Type B pancreatic cell (in vitro differentiated cells): ENCODE measurements around the gene PARD3. TPM values are rescaled to one million over a fixed set of nuclear protein-coding genes. Genes with fewer than 3 reads are reported as not detected.
"Not testable (repeated sequence)": the region's sequence is repeated elsewhere in the genome, so short reads cannot be mapped to it uniquely, and the experiment has no call there.

Experiments
- DNase-seq: peaks from one replicate; pipeline ENCODE4 v3.0.0; 2021; ENCODE audit warnings: mixed read lengths; ENCODE audit not compliant: unreplicated experiment; ENCODE audit errors: extremely low spot score
- H3K27ac Mint-ChIP-seq: 2 replicates; pipeline ENCODE4 v1.8.0; 2021; ENCODE audit warnings: mild to moderate bottlenecking, mixed read lengths
- H3K27me3 Mint-ChIP-seq: 2 replicates; pipeline ENCODE4 v1.8.0; 2021; ENCODE audit warnings: mixed read lengths
- H3K36me3 Mint-ChIP-seq: 2 replicates; pipeline ENCODE4 v1.8.0; 2021; ENCODE audit warnings: mixed read lengths
- H3K4me1 Mint-ChIP-seq: one replicate; pipeline ENCODE4 v1.8.0; 2021; ENCODE audit warnings: mixed read lengths; ENCODE audit not compliant: unreplicated experiment
- H3K4me3 Mint-ChIP-seq: 2 replicates; pipeline ENCODE4 v1.8.0; 2021; ENCODE audit warnings: mild to moderate bottlenecking, mixed read lengths
- H3K9me3 Mint-ChIP-seq: 2 replicates; pipeline ENCODE4 v1.8.0; 2021; ENCODE audit warnings: mixed read lengths
- CTCF ChIP-seq: fragments of 200-600 bp; sonication (generic); conservative IDR thresholded peaks from 2 replicates; pipeline ENCODE4 v1.5.0; 2021; ENCODE audit warnings: antibody characterized with exemption, mild to moderate bottlenecking
- total RNA-seq: library from RNA; stranded (reverse); gene quantifications from 2 replicates; pipeline ENCODE4 v1.2.1, GENCODE V29; 2021; ENCODE audit warnings: low replicate concordance

Gene PARD3
- total RNA-seq, 1 donor from 2014 or later, result 52.3 TPM

GRCh38 chr10:34275626-34276130 lies 539.4 kb downstream of the PARD3 start:
- no peak for TF ChIP-seq CTCF
- no peak for DNase-seq
- Mint-ChIP-seq H3K27ac (no peak overlapping the region), H3K27me3 (no peaks in the 10 kb centered on the region), H3K36me3 (peaks cover 13% of the 10 kb centered on the region), H3K4me1 (no peaks in the 10 kb centered on the region), H3K4me3 (no peak overlapping the region), H3K9me3 (no peaks in the 10 kb centered on the region)

GRCh38 chr10:34274906-34275305 lies 540.2 kb downstream of the PARD3 start:
- Mint-ChIP-seq H3K36me3 (peaks cover 13% of the 10 kb centered on the region), H3K4me3 (no peak overlapping the region), H3K9me3 (no peaks in the 10 kb centered on the region), H3K27ac (no peak overlapping the region), H3K4me1 (no peaks in the 10 kb centered on the region), H3K27me3 (no peaks in the 10 kb centered on the region)
- DNase-seq, result no peak
- TF ChIP-seq CTCF, result no peak

GRCh38 chr10:34273340-34273739 lies 541.8 kb downstream of the PARD3 start:
- no peak for DNase-seq

DNA sequence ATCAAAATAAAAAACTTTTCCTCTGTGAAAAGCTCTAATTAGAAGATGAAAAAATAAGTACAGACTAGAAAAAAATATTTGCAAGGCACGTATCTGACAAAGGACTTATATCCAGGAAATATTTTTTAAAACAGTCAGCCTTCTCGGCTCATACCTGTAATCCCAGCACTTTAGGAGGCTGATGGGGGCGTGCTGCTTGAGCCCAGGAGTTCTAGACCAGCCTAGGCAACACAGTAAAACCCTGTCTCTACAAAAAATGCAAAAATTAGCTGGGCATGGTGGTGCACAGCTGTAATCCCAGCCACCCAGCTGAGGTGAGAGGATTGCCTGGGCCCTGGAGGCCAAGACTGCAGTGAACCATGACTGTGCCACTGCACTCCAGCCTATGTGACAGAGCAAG lies 542.8 kb downstream of the PARD3 start:
- no peak for DNase-seq
- Mint-ChIP-seq H3K4me1 (no peaks in the 10 kb centered on the region), H3K36me3 (peaks cover 16% of the 10 kb centered on the region), H3K9me3 (no peaks in the 10 kb centered on the region), H3K4me3 (no peak overlapping the region), H3K27ac (no peak overlapping the region), H3K27me3 (no peaks in the 10 kb centered on the region)
- no peak for TF ChIP-seq CTCF

More at GRCh38 chr10:34273340-34273739, 541.8 kb downstream of the PARD3 start:
- no peak for TF ChIP-seq CTCF
- Mint-ChIP-seq H3K4me1 (no peaks in the 10 kb centered on the region), H3K4me3 (no peak overlapping the region), H3K27me3 (no peaks in the 10 kb centered on the region), H3K9me3 (no peaks in the 10 kb centered on the region), H3K27ac (no peak overlapping the region), H3K36me3 (peaks cover 13% of the 10 kb centered on the region)

DNA sequence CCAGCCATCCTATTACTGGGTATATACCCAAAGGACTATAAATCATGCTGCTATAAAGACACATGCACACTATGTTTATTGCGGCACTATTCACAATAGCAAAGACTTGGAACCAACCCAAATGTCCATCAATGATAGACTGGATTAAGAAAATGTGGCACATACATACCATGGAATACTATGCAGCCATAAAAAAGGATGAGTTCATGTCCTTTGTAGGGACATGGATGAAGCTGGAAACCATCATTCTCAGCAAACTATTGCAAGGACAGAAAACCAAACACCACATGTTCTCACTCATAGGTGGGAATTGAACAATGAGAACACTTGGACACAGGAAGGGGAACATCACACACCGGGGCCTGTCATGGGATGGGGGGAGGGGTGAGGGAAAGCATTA lies 546.7 kb downstream of the PARD3 start:
- H3K27ac Mint-ChIP-seq, DNase-seq, H3K27me3 Mint-ChIP-seq, H3K4me3 Mint-ChIP-seq, H3K9me3 Mint-ChIP-seq, H3K4me1 Mint-ChIP-seq: not testable (repeated sequence)
- H3K36me3 Mint-ChIP-seq, result peaks cover 24% of the 10 kb centered on the region

DNA sequence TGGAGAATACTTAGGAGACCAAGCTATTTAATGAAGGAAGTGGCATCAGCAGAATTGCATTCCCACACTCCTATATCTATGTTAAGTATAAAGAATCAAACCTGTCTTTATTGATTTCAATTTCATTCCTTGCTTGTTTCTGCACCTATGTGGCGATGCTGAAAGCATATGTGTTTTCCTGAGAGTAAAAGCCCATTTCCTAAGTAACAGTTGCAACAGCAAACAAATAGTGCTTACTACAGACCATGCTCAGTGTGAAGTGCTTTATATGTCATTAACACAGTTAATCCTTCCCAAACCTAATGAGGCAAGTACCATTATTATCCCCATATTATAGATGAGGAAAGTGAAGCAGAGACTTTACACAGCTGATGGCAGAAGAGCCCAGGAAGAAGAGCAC lies 552.1 kb downstream of the PARD3 start:
- Mint-ChIP-seq H3K4me3 (no peak overlapping the region), H3K36me3 (peaks cover 24% of the 10 kb centered on the region), H3K9me3 (no peaks in the 10 kb centered on the region), H3K27me3 (no peaks in the 10 kb centered on the region), H3K27ac (no peak overlapping the region), H3K4me1 (peaks cover 13% of the 10 kb centered on the region)
- DNase-seq, result no peak
- TF ChIP-seq CTCF, result no peak
